GM08714 (cell line): ENCODE results near the gene HYAL3.
"Not testable (repeated sequence)": the region's sequence is repeated elsewhere in the genome, so short reads cannot be mapped to it uniquely, and the experiment has no call there.

Source experiments
- H3K4me3 ChIP-seq: fragments of 200-500 bp; sonication (Bioruptor generic); 2 replicates; pipeline ENCODE4 v1.5.1; 2014; ENCODE audit warnings: mild to moderate bottlenecking, low read length, inconsistent platforms
- ZNF274 ChIP-seq: IDR thresholded peaks from 2 replicates; pipeline ENCODE4 v1.6.1; 2012; ENCODE audit warnings: mild to moderate bottlenecking, low read depth, low read length

The HYAL3 gene

GRCh38 chr3:50294492-50295403, 4.5 kb downstream of the HYAL3 start:
- no peak overlapping the region for H3K4me3 ChIP-seq
- TF ChIP-seq ZNF274, result no peak

- H3K4me3 ChIP-seq, result no peak overlapping the region
- TF ChIP-seq ZNF274, result no peak
These were observed 5.1 kb downstream of the HYAL3 start for GRCh38 chr3:50294089-50294488.

DNA sequence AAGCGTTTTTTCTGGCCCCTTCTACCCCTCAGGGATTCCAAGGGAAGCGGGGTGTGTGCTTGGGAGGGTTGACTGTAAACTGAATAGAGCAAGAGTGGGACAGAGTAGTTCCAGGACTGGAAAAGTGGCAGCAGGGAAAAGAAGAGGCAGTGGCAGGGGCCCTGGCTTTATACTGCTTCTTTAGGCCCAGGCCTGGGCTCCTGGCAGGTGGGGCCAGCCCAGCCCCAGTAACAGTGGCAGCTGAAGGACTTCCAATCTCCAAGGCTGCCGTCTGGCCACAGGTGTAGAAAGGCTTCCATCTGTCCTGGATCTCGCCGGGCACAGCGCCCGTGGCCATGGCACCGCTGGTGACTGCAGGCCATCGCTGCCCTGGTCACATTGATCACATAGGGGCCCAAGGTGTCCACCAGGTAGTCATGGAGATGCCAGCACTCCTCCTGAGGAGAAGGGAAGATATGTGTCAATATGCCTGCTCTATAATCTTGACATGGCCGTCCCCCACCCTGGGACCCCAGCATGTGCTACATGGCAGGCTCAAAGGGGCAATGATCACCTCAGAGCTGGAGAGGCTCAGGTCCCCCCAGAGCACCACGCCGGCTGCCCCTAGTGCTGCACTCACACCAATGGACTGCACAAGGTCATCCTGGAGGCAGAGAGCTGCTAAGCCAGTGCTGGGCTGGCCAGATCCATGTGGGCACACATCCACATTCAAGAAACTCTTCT, 6.0 kb downstream of the HYAL3 start:
- no peak for TF ChIP-seq ZNF274
- H3K4me3 ChIP-seq, result no peak overlapping the region; the same call in 1 of the 2 replicates

DNA sequence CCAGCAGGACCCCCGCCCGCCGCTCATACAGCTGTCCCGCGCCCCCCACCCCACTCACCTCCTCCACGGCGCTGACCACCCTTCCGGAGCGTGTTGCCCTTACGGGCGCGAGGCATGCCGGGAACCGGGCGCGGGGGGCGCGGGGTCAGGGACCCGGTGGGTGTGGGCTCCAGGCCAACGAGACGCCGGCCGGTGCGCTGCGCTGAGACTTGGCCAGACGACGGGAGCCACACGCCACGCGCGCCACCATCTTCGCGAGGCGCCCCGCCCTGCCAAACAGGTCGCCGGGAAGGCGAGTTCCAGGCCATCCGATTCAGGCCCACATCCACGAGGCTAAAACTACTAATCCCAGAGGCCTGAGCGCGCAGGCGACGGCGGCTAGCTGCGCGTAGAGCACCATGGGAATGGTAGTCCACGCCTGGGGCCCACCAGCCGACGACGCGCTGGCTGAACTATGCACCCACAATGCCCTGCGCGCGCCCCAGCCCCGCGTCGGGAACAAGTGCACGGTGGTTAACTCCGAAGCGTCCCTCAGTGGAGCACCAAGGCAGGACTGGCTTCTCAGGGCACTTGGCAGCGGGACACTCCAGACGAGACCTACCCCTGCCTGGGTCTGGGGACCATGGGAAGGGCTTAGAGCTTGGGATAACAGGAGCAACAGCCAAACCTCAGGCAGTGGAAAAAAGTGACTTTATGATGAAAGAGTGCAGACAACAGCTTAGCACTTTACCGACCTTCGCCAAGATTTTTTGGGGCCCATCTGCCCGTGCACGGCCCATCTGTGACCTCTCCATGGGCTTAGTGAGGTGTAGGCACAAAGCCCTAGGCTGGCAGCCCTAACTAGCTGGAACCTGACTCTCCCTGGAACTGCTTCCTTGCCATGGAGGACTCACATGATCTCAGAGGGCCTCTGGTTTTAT, 6.8 kb downstream of the HYAL3 start, which contains the start of gene IFRD2:
Gene IFRD2, minus strand, starts transcription at position 271 of the 920 bp plus-strand sequence. Its CDS starts 155 bp downstream, at position 116.
- no peak for TF ChIP-seq ZNF274
- peak within 1 kb of the TSS; percentile 94 for H3K4me3 ChIP-seq

GRCh38 chr3:50290161-50290641, 9.0 kb downstream of the HYAL3 start:
- no peak overlapping the region for H3K4me3 ChIP-seq
- no peak for TF ChIP-seq ZNF274

DNA sequence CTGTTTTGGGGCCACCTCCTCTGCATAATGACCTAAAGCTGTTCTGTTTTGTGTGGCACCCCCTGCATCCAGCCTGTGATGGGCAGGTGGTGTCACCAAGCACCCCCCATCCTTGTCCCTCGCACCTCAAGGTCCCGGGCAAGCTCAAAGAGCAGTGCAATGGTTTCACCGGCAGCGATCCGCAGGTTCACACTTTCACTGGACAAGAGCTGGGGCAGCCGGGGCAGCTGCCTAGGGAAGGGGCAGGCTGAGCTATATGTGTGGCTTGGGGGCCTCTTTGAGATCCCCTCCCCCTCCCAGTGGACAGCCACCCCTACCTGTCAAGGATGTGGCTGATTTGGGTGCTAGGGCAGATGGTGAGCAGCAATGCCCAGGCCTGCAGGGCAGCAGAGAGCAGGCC, 10.1 kb downstream of the HYAL3 start:
- TF ChIP-seq ZNF274, result no peak
- H3K4me3 ChIP-seq, result no peak overlapping the region

DNA sequence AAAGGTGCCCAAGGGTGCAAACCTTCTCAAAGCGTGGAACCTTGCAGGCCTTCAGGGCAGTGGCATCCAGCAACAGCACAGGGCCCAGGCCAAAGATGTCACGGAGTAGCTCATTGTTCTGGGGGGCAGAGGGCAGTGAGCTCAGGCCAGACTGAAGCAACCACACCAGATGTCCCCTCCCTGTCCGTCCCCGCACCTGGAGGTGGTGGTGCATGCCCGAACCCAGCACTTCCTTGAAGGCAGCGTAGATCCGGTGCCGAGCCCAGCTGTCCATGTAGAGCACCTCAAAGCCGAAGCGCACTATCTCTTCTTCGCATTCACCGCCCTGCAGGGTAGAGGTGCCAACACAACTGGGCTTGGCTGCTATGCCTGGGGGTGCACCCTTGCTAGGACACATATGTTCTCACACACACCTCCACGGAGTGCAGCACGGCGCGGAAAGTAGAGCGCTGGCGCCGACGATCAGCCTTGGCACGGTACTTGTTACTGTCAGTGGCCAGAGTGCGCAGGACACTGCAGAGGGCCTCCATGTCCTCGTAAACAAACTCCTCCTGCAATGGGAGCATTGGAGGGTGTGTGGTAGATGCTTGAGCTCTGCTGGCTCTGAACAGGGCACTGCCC, 10.7 kb downstream of the HYAL3 start:
- TF ChIP-seq ZNF274, result no peak
- no peak overlapping the region for H3K4me3 ChIP-seq

DNA sequence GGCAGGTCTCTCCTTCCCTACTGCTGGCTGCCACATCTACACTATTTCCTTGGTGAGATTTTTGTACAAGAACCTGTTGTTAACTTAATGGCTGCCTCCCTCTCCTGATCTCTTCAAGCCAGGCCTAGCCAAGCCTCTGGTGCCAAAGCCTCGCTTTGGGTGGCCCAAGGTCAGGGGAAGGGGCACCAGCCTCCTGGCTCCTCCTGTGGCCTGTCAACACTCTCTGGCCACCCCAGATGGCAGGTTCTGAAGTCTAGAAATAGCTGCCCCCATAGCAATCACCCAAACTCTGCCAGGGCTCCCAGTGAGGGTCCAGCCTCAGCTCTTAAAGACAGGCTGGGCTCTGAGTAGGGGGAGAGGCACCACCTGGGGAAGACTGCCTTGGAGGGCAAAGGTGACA, 11.9 kb downstream of the HYAL3 start:
- no peak overlapping the region for H3K4me3 ChIP-seq
- TF ChIP-seq ZNF274, result no peak

DNA sequence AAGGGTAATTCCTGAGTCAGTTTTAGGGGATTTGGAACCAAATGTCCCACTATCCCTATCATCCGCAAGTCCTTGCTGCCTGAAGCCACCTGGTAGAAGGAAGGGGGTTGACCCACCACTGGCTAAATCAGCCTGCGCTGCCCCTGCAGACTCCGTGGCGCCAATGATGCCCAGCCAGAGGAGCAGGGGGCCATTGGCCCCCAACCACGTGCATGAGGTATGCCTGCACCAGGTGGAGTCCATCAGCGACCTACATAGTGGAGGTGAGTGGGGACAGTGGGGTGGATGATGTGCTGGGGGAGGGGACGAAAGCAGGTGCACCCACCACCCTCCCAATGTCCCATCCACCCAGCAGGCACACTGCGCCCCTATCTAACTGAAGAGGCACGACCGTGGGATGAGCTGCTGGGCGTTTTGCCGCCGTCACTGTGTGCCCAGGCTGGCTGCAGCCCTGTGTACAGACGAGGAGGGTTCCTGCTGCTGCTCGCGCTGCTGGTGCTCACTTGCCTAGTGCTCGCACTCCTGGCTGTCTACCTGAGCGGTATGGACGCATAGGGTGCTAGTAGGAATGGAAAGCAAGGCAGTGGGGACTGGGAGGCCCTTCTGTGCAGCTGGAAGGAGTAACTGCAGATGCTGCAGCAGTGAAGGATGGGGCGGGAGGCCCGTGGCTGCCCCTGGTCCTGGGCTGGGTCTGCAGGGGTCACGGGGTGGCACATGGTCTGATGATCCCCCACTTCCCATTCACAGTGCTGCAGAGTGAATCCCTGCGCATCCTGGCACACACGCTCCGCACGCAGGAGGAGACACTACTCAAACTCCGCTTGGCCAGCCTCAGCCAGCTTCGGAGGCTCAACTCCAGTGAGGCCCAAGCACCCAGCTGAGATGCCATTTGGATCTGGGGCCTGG, 12.6 kb downstream of the HYAL3 start:
- H3K4me3 ChIP-seq, result no peak overlapping the region
- no peak for TF ChIP-seq ZNF274

DNA sequence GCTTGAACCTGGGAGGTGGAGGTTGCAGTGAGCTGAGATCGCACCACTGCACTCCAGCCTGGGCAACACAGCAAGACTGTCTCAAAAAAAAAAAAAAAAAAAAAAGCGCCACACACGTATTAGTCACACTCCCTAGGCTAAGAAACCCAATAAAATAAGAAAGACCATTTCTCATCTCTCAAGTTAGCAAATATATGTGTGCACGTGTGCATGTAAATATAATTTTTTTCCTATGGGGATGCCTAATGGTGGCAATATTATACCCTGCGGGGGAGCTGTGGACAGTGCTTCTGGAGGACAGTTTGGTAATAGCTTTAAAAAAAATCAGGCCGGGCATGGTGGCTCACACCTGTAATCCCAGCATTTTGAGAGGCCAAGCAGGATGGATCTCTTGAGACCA, 15.1 kb downstream of the HYAL3 start:
- not testable (repeated sequence) for H3K4me3 ChIP-seq

GRCh38 chr3:50279255-50280016, 19.8 kb downstream of the HYAL3 start:
- TF ChIP-seq ZNF274, result no peak
- no peak overlapping the region for H3K4me3 ChIP-seq

GRCh38 chr3:50278880-50279224, 20.4 kb downstream of the HYAL3 start, which contains the start of gene LSMEM2:
Gene LSMEM2 (plus strand): TSS chr3:50279087. CDS start chr3:50279114, 27 bp downstream.
- no peak for TF ChIP-seq ZNF274
- no peak within 1 kb of the TSS for H3K4me3 ChIP-seq
